GM12872 (cell line): Measurements from ENCODE around the gene KEAP1.

Experiments
- TF ChIP-seq, protein P1 (sequence below): IDR thresholded peaks from 3 replicates; pipeline ENCODE4 v1.5.1; 2011; ENCODE audit warnings: low read depth, mild to moderate bottlenecking, low read length, moderate library complexity; ENCODE audit not compliant: insufficient read depth

Gene KEAP1

DNA sequence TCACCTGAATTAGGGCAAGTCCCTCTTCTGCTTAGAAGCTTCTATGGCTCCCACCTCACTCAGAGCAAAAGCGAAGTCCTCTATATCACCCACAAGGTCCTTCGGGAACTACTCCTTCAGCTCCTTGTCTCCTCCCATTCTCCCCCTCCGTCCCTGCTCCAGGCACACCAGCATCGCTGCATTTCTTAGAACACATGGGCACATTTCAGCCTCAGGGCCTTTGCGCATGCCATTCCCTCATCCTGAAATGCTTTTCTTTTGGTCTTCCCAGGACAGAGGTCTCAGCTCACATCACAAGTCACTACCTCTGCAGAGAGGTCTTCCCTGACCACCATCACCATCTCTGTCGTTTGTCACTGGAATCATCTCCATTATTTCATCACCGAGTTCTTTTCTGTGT, 10.1 kb upstream of the KEAP1 start:
- TF ChIP-seq, protein P1, sequence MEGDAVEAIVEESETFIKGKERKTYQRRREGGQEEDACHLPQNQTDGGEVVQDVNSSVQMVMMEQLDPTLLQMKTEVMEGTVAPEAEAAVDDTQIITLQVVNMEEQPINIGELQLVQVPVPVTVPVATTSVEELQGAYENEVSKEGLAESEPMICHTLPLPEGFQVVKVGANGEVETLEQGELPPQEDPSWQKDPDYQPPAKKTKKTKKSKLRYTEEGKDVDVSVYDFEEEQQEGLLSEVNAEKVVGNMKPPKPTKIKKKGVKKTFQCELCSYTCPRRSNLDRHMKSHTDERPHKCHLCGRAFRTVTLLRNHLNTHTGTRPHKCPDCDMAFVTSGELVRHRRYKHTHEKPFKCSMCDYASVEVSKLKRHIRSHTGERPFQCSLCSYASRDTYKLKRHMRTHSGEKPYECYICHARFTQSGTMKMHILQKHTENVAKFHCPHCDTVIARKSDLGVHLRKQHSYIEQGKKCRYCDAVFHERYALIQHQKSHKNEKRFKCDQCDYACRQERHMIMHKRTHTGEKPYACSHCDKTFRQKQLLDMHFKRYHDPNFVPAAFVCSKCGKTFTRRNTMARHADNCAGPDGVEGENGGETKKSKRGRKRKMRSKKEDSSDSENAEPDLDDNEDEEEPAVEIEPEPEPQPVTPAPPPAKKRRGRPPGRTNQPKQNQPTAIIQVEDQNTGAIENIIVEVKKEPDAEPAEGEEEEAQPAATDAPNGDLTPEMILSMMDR = no peak

DNA sequence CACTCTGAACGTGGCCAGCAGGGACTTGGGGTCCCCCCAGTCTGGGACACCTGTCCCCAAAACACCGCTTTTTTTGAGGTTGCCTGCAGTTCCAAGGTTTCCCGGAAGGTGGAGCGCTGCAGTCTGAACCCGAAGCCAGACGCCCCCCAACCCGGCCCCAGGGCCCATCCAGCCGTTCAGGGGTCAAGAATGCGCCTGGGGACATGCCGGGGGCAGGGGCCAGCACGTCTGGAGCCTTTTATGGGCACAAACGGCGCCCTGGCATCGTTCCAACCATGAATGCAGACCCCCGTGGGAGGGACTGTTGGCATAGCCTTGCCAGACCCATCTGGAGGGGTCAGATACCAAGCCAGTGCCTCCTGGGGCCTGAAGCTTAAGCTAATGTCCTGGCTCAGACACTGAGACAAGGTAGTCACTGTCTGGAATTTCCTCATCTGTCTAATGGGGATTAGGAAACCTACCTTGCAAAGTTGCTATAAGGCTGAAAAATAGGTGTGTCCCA, 7.2 kb upstream of the KEAP1 start:
- TF ChIP-seq, protein P1 = peak; percentile 90

DNA sequence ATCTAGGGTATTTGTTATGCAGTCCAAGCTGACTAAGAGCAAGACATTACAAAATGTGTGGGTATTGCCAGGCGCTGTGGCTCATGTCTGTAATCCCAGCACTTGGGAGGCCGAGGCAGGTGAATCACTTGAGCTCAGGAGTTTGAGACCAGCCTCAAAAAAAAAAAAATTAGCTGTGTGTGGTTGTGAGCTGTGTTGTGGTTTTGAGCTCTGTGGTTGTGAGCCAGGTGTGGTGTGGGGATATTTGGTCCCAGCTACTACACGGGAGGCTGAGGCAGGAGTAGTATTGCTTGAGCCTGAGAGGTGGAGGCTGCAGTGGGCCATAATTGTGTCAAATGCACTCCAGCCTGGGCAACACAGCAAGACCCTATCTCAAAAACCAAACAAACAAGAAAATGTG, 5.6 kb upstream of the KEAP1 start:
- TF ChIP-seq, protein P1 = no peak

DNA sequence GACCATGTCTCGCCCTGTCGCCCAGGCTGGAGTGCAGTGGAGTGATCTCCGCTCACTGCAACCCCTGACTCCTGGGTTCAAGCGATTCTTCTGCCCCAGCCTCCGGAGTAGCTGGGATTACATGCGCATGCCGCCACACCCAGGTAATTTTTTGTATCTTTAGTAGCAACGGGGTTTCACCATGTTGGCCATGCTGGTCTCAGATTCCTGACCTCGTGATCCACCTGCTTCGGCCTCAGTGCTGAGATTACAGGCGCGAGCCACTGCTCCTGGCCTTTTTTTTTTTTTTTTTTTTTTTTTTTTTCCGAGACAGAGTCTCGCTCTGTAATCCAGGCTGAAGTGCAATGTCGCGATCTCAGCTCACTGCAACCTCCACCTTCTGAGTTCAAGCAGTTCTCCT, 4.9 kb upstream of the KEAP1 start:
- TF ChIP-seq, protein P1 = no peak

DNA sequence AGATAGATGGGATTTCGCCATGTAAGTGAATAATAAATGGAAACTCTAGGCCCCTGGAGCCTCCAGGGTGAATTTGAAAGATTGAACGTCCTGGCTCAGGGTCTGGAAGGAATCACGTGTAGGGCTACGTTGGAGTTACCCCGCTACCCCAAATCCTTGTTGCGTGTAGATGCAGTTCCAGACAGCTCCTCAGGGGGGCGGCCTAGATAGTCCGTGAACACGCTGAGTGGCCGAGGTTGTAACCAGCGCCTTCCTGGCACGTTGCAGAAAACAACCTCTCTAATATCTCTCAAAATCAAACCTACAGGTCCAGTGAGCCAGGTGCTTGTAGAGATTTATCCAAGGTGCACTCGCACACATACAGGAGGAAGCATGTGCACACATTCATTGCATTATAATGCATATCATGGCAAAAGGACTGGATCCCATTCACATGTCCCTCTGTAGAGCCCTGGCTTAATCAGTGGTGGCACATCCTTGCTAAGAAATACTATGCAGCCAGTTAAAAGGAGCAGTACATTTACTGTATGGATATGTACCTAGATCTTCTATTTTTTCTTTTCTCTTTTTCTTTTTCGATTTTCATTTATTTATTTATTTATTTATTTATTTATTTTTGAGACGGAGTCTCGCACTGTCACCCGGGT, 2.5 kb upstream of the KEAP1 start:
- TF ChIP-seq, protein P1 = peak; percentile 92

DNA sequence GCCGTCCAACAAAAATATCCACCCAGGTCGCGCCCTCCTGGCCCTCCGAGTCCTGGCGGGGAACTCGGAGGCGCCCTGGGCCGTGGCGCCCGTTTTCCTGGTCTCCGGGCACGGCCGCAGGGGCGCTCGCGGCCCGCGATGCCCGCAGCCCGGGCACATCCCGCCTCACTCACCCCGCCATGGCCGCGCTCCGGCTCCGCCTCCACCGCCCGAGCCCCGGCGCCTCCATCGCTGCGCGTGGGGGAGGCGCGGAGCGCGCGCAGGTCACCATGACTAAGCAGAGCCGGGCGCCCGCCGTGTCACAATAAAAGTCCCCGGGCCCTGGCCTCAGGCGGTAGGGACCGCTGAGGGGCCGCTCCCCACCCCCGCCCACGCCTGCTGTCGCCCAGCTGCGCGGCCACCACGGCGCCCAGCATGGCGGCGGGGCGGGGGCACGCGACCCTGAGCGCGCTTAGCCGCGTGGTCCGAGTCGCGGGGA, 593 bp downstream of the KEAP1 start:
- TF ChIP-seq, protein P1 = no peak

DNA sequence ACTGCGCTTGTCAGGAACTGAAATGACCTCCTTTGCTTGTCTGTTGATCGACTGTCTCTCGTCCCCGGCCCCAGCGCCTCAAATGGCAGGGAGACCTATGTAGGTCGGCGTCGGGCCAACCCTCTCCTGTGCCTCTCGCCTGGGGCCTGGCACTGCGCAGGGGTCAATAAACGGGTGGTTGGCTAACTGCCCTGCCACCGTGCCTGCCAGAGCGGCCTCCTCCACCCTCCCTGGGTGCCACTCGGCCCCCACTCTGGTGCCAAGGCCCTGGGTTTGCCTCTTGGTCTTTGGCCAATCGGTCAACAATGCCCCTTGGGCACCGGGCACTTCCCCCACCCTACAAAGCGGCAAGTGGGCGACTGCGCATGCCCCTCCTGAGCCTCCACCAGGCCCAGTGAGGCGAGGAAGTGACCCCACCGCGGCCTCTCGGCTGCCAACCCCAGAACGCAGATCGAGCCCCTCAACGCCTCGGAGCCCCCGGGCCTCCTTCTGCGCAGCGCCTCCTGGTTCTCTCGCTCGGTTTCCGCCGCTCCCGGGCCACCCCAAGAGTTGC, 1.1 kb downstream of the KEAP1 start:
- TF ChIP-seq, protein P1 = no peak
